PC-3 (cell line): ENCODE data around the gene OR10G3. TPM values are rescaled to one million over a fixed set of nuclear protein-coding genes. Genes with fewer than 3 reads are reported as not detected.

Experiments
- ATAC-seq: fragments of 200-7000 bp; cut with Tn5 transposase; 2 replicates; pipeline ENCODE4 v1.9.1; 2020; ENCODE audit warnings: mild to moderate bottlenecking, moderate library complexity
- Bru-seq: library from RNA; stranded (reverse); fragments of 400-500 nt; gene quantifications from one replicate; lab custom pipeline; 2021; lab: Mats Ljungman, UMichigan
- BruChase-seq, 2 experiments: library from RNA; stranded (reverse); fragments of 400-500 nt; gene quantifications; one replicate each; lab custom pipeline; 2021; lab: Mats Ljungman, UMichigan
- BruUV-seq: library from RNA; stranded (reverse); fragments of 400-500 nt; replicated peaks from 2 replicates; lab custom pipeline; 2021; lab: Mats Ljungman, UMichigan
- CTCF ChIA-PET: fragments of 300-600 bp; sonication (Branson Sonifier 250); formaldehyde crosslinking; loops from one replicate; lab custom pipeline; 2022; ENCODE audit warnings: antibody characterized with exemption; lab: Charles Lee
- POLR2A ChIA-PET: fragments of 300-600 bp; sonication (Branson Sonifier 250); formaldehyde crosslinking; loops from one replicate; lab custom pipeline; 2022; ENCODE audit warnings: antibody characterized with exemption; ENCODE audit not compliant: unreplicated experiment; lab: Charles Lee
- DNase-seq: peaks from one replicate; pipeline ENCODE4 v3.0.0-alpha.2; 2015
- H2AFZ ChIP-seq: fragments of 300-600 bp; sonication (generic); 2 replicates; pipeline ENCODE4 v1.6.0; 2016; ENCODE audit warnings: antibody characterized with exemption, low read length
- H3F3A ChIP-seq: fragments of 300-600 bp; sonication (generic); one replicate; pipeline ENCODE4 v1.6.0; 2017; ENCODE audit warnings: antibody characterized with exemption, low read length, control low read depth, mild to moderate bottlenecking; ENCODE audit not compliant: unreplicated experiment
- H3K27ac ChIP-seq: fragments of 300-600 bp; sonication (generic); 2 replicates; pipeline ENCODE4 v1.5.1; 2016; ENCODE audit warnings: mild to moderate bottlenecking, low read length
- H3K27me3 ChIP-seq: fragments of 300-600 bp; sonication (generic); 2 replicates; pipeline ENCODE4 v1.6.1; 2016; ENCODE audit warnings: low read length, mixed read lengths
- H3K36me3 ChIP-seq: fragments of 300-600 bp; sonication (generic); 2 replicates; pipeline ENCODE4 v1.6.1; 2016; ENCODE audit warnings: low read depth, mixed run types, low read length, mixed read lengths
- H3K4me1 ChIP-seq: fragments of 300-600 bp; sonication (generic); 2 replicates; pipeline ENCODE4 v1.5.1; 2016; ENCODE audit warnings: low read length; ENCODE audit not compliant: insufficient read depth
- H3K4me2 ChIP-seq: fragments of 300-600 bp; sonication (generic); 2 replicates; pipeline ENCODE4 v1.6.0; 2016; ENCODE audit warnings: low read length
- H3K4me3 ChIP-seq: fragments of 300-600 bp; sonication (generic); 2 replicates; pipeline ENCODE4 v1.5.1; 2016; ENCODE audit warnings: mild to moderate bottlenecking, low read length, mixed read lengths
- H3K79me2 ChIP-seq: fragments of 300-600 bp; sonication (generic); 2 replicates; pipeline ENCODE4 v1.6.1; 2017; ENCODE audit warnings: low read length, mixed read lengths
- H3K9ac ChIP-seq: fragments of 300-600 bp; sonication (generic); 2 replicates; pipeline ENCODE4 v1.6.0; 2016; ENCODE audit warnings: mild to moderate bottlenecking, low read length
- H3K9me2 ChIP-seq: fragments of 300-600 bp; sonication (generic); replicated peaks from 2 replicates; pipeline ENCODE4 v1.6.1; 2016; ENCODE audit warnings: mixed run types, low read length, mixed read lengths
- H3K9me3 ChIP-seq: fragments of 300-600 bp; sonication (generic); 2 replicates; pipeline ENCODE4 v1.6.1; 2016; ENCODE audit warnings: low read length, mixed read lengths
- H4K20me1 ChIP-seq: fragments of 300-600 bp; sonication (generic); 2 replicates; pipeline ENCODE4 v1.6.1; 2016; ENCODE audit warnings: low read length, mixed read lengths
- CTCF ChIP-seq: fragments of 300-600 bp; sonication (generic); conservative IDR thresholded peaks from 2 replicates; pipeline ENCODE4 v1.5.1; 2017; ENCODE audit warnings: antibody characterized with exemption, low read depth, mild to moderate bottlenecking, low read length
- EZH2 ChIP-seq: fragments of 300-600 bp; sonication (generic); IDR thresholded peaks from one replicate; pipeline ENCODE4 v1.6.1; 2017; ENCODE audit warnings: antibody characterized with exemption, mild to moderate bottlenecking, low read length; ENCODE audit not compliant: unreplicated experiment
- EZH2phosphoT487 ChIP-seq: fragments of 300-600 bp; sonication (generic); IDR thresholded peaks from 2 replicates; pipeline ENCODE4 v1.6.1; 2018; ENCODE audit warnings: mild to moderate bottlenecking, antibody characterized with exemption, low read length, borderline replicate concordance
- intact Hi-C: fragments of 100-400 bp; cut with micrococcal nuclease; formaldehyde crosslinking; loops from 2 replicates; pipeline ENCODE4 v1.9.0; 2023
- long read RNA-seq: library from polyadenylated mRNA; unstranded; transcript quantifications from one replicate; pipeline ENCODE4 v2.0.0, GENCODE V29; 2021; ENCODE audit not compliant: unreplicated experiment
- total RNA-seq: library from RNA; depleted of rRNA; stranded (reverse); fragments of >200 nt; gene quantifications from 2 replicates; pipeline ENCODE4 v1.2.3, GENCODE V29; 2014; rRNA removed

OR10G3 gene
- total RNA-seq (not detected in 2 replicates), Bru-seq, nascent RNA (not detected), BruChase-seq, experiment 1, labeled RNA remaining after a 6-hour chase (not detected), BruChase-seq, experiment 2, labeled RNA remaining after a 2-hour chase (not detected)
- long read RNA-seq, result 0 reads

- ATAC-seq (no peak), DNase-seq (no peak)
- H4K20me1 ChIP-seq, result no peaks in the 10 kb centered on the region
- TF ChIP-seq CTCF, result no peak
- no peak for TF ChIP-seq EZH2
- TF ChIP-seq EZH2phosphoT487, result no peak
- H3K79me2 ChIP-seq, result no peaks in the 10 kb centered on the region
- no peaks in the 10 kb centered on the region for H3K36me3 ChIP-seq
- ChIA-PET POLR2A (no interaction called here), CTCF (no interaction called here)
- no peaks in the 10 kb centered on the region for H3K9me2 ChIP-seq
- no peaks in the 10 kb centered on the region for H3K9me3 ChIP-seq
- H3K4me2 ChIP-seq, result no peak within 1 kb of the TSS
- H3K27ac ChIP-seq, result no peak within 1 kb of the TSS
- no TSS peak for BruUV-seq
- H3K4me3 ChIP-seq, result no peak within 1 kb of the TSS
- intact Hi-C loops, result no loop called here
- H2AFZ ChIP-seq, result no peak within 1 kb of the TSS
- no peaks in the 10 kb centered on the region for H3F3A ChIP-seq
- no peak within 1 kb of the TSS for H3K9ac ChIP-seq
- H3K27me3 ChIP-seq, result peaks cover 35% of the 10 kb centered on the region
- no peaks in the 10 kb centered on the region for H3K4me1 ChIP-seq
Measured at GRCh38 chr14:21579976-21580375, at the start of gene OR10G3. Gene OR10G3 (minus strand): TSS chr14:21580076. CDS start chr14:21570744, 9,332 bp downstream.

- Histone ChIP-seq H3F3A (no peaks in the 10 kb centered on the region), H3K27me3 (peaks cover 15% of the 10 kb centered on the region; the same call in 1 of the 2 replicates), H4K20me1 (no peaks in the 10 kb centered on the region), H3K79me2 (no peaks in the 10 kb centered on the region), H3K4me3 (no peak overlapping the region), H3K9ac (no peak overlapping the region), H2AFZ (no peak overlapping the region), H3K4me2 (no peak overlapping the region), H3K9me3 (no peaks in the 10 kb centered on the region), H3K36me3 (no peaks in the 10 kb centered on the region), H3K9me2 (no peaks in the 10 kb centered on the region), H3K27ac (no peak overlapping the region), H3K4me1 (peaks cover 10% of the 10 kb centered on the region; the same call in 1 of the 2 replicates)
- CTCF ChIA-PET, result no interaction called here
- DNase-seq, result peak; percentile 25
- no peak for TF ChIP-seq EZH2
- no peak for TF ChIP-seq CTCF
- no peak for TF ChIP-seq EZH2phosphoT487
- POLR2A ChIA-PET, result no interaction called here
- ATAC-seq, result no peak
- intact Hi-C loops, result no loop called here
- BruUV-seq, result no TSS peak
Measured at GRCh38 chr14:21626491-21627230, 46.8 kb upstream of the OR10G3 start.

DNA sequence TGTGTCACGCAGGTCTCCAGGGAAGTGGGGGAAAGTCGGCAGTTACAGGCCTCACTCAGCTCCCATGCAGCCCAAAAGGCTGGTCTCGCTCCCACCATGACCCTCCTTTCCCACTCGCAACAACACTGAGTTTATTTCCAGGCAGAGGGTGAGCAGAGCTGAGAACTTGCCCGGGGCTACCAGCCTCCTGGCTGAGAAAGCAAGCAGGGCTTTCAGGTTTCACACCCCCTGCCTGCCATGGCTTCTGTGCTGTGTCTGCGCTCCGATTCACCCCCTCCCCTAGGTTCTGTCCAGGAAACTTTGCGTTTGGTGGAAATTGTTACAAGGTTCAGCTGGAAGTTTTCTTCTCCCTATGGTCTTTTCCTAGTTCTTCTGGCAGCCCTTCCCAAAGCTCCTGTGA, 37.7 kb upstream of the OR10G3 start:
- Histone ChIP-seq H3K79me2 (no peaks in the 10 kb centered on the region), H3K9ac (no peak overlapping the region), H3K4me3 (no peak overlapping the region), H2AFZ (no peak overlapping the region), H3K36me3 (no peaks in the 10 kb centered on the region), H3K27ac (no peak overlapping the region), H3K4me2 (no peak overlapping the region), H3F3A (no peaks in the 10 kb centered on the region), H3K9me2 (no peaks in the 10 kb centered on the region), H4K20me1 (no peaks in the 10 kb centered on the region), H3K27me3 (peaks cover 19% of the 10 kb centered on the region; the same call in 1 of the 2 replicates), H3K4me1 (no peaks in the 10 kb centered on the region), H3K9me3 (no peaks in the 10 kb centered on the region)
- TF ChIP-seq EZH2 (no peak), CTCF (no peak), EZH2phosphoT487 (no peak)
- ATAC-seq (no peak), DNase-seq (no peak)
- CTCF ChIA-PET, result no interaction called here
- intact Hi-C loops, result no loop called here
- POLR2A ChIA-PET, result no interaction called here
- BruUV-seq, result no TSS peak
